C4-2B (cell line): ENCODE data around the gene C1S.
"Not testable (repeated sequence)": the region's sequence is repeated elsewhere in the genome, so short reads cannot be mapped to it uniquely, and the experiment has no call there.

Source experiments
- H3K27ac ChIP-seq: fragments of 450-650 bp; 2 replicates; pipeline ENCODE4 v1.5.1; 2017
- ZFX ChIP-seq: fragments of 450-650 bp; IDR thresholded peaks from 2 replicates; pipeline ENCODE4 v1.6.1; 2017
- TF ChIP-seq, protein P1 (sequence below): fragments of 450-650 bp; conservative IDR thresholded peaks from 2 replicates; pipeline ENCODE4 v1.5.1; 2017; ENCODE audit warnings: mild to moderate bottlenecking

Gene C1S

GRCh38 chr12:7047306-7047705, 13.2 kb upstream of the C1S start:
- TF ChIP-seq, protein P1, sequence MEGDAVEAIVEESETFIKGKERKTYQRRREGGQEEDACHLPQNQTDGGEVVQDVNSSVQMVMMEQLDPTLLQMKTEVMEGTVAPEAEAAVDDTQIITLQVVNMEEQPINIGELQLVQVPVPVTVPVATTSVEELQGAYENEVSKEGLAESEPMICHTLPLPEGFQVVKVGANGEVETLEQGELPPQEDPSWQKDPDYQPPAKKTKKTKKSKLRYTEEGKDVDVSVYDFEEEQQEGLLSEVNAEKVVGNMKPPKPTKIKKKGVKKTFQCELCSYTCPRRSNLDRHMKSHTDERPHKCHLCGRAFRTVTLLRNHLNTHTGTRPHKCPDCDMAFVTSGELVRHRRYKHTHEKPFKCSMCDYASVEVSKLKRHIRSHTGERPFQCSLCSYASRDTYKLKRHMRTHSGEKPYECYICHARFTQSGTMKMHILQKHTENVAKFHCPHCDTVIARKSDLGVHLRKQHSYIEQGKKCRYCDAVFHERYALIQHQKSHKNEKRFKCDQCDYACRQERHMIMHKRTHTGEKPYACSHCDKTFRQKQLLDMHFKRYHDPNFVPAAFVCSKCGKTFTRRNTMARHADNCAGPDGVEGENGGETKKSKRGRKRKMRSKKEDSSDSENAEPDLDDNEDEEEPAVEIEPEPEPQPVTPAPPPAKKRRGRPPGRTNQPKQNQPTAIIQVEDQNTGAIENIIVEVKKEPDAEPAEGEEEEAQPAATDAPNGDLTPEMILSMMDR = no peak
- TF ChIP-seq ZFX = no peak
- no peak overlapping the region for H3K27ac ChIP-seq

DNA sequence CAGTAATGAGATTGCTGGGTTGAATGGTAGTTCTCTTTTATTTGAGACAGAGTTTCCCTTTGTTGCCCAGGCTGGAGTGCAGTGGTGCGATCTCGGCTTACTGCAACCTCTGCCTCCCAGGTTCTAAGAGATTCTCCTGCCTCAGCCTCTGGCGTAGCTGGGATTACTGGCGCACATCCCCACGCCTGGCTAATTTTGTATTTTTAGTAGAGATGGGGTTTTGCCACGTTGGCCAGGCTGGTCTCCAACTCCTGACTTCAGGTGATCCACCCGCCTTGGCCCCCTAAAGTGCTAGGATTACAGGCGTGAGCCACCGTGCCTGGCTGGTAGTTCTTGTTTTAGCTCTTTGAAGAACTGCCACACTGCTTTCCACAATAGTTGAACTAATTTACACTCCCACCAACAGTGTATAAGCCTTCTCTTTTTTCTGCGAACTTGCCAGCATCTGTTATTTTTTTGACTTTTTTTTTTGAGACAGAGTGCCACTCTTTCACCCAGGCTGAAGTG, 11.0 kb upstream of the C1S start:
- not testable (repeated sequence) for H3K27ac ChIP-seq

GRCh38 chr12:7049973-7050372, 10.5 kb upstream of the C1S start:
- not testable (repeated sequence) for H3K27ac ChIP-seq

DNA sequence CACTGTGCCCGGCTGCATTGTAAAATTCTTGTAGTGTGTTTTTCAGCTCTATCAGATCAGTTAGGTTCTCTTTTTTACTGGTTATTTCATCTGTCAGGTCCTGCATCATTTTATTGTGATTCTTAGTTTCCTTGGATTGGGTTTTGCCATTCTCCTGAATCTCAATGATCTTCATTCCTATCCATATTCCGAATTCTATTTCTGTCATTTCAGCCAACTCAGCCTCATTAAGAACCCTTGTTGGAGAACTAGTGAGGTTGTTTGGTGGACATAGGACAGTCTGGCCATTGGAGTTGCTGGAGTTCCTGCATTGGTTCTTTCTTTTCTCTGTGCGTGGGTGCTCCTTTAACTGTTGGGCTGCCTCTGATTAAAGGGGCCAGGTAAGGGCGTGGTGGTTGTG, 5.6 kb upstream of the C1S start:
- TF ChIP-seq ZFX = no peak
- TF ChIP-seq, protein P1 = no peak
- H3K27ac ChIP-seq = no peak overlapping the region

- not testable (repeated sequence) for H3K27ac ChIP-seq
These were observed 4.8 kb upstream of the C1S start for GRCh38 chr12:7055736-7056135.

DNA sequence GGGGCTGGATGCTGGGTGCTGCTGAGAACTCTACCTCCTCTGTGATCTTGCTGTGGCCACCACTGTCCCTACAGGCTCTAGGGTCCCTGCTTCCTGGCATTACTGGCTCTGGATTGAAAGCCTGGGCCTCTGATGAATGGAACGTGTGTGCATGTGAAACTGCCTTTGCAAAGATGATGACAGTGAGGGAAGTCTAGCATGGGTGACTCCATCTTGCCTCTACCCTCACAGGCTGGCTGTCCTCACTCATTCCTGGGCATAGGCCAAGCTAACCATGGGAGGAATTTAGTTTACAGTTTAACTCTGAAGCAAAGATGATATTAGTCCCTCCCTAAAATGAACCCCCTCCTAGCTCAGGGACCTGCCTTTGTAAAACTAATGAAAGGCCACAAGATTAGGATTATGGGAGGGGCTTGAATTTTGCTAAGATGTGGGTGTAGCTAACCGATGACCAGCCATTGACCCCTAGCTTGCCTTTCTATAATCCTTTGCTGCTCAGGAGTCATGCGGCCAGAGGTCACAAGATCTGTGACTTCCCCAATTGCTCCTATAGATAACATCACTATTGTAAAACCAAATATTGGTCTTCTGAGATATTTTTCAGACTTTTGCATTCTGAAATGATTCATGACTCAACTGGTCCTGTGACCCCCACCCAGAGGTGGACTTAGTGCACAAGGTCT, 2.2 kb upstream of the C1S start:
- TF ChIP-seq ZFX = no peak
- TF ChIP-seq, protein P1 = no peak
- H3K27ac ChIP-seq = no peak overlapping the region

- H3K27ac ChIP-seq = no peak overlapping the region
- TF ChIP-seq, protein P1 = no peak
- TF ChIP-seq ZFX = no peak; the same call in 1 of the 2 replicates
These were observed 1.6 kb upstream of the C1S start for GRCh38 chr12:7058850-7059395.

DNA sequence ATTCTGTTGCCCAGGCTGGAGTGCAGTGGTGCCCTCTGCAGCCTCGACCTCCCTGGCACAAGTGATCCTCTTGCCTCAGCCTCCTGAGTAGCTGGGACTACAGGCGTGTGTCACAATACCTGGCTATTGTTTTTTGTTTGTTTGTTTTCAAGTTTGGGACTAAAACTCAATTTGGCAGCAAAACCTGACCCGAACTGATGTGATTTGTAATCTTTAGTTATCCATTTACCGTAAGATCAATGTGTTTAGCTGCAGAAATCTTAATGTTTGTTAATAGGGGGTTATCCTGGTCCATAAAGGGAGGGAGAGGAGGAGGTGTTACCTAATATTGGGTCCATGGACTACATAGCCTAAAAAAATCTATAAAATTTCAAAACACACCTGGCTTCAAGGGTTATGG, 738 bp upstream of the C1S start:
- no peak overlapping the region for H3K27ac ChIP-seq
- TF ChIP-seq, protein P1 = no peak
- no peak for TF ChIP-seq ZFX

DNA sequence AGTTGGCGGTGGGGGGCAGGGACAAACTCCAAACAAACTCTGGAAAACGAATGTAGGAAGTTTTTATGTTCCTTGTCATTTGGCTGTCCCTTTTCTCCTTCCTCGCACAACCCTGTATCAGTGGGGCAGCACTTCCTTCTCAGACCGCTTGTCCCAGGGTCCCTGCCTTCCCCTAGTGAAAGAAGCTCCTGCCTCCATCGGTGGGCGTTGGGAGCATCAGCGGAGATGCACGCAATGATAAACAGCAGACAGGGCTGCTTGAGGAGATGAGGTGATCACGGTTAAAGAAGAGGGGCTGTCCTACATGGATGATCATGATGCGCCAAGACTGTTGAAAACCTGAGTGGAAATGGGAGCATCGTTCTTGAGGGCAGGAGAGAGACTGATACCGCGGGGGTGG, 620 bp downstream of the C1S start:
- TF ChIP-seq, protein P1 = no peak
- no peak for TF ChIP-seq ZFX
- no peak overlapping the region for H3K27ac ChIP-seq
